Neutrophil (primary cell): ENCODE data around the gene NEIL3.

Experiments
- H3K27ac ChIP-seq: fragments of 200-600 bp; sonication (generic); 2 replicates; pipeline ENCODE4 v1.5.1; 2016; ENCODE audit warnings: mild to moderate bottlenecking, moderate library complexity
- H3K27me3 ChIP-seq: fragments of 200-600 bp; sonication (generic); 2 replicates; pipeline ENCODE4 v1.6.0; 2016; ENCODE audit warnings: mild to moderate bottlenecking
- H3K36me3 ChIP-seq: fragments of 200-600 bp; sonication (generic); 2 replicates; pipeline ENCODE4 v1.5.1; 2017
- H3K4me1 ChIP-seq, 2 experiments: fragments of 200-600 bp in 1 of 2; sonication (generic) in 1 of 2; 1 replicate in 1 of 2; 2 replicates in 1 of 2; pipeline versions ENCODE4 v1.5.1 to v1.6.1; 2013 to 2016; ENCODE audit warnings: low read depth in 1 of 2, low read length in 1 of 2, mild to moderate bottlenecking in 1 of 2, moderate library complexity in 1 of 2; ENCODE audit not compliant: control insufficient read depth in 1 of 2, insufficient read depth in 1 of 2
- H3K4me3 ChIP-seq, 2 experiments: fragments of 200-600 bp in 1 of 2; sonication (generic) in 1 of 2; 1 replicate in 1 of 2; 2 replicates in 1 of 2; pipeline ENCODE4 v1.5.1; 2013 to 2016; ENCODE audit warnings: low read depth in 1 of 2, low read length in 1 of 2, mild to moderate bottlenecking in 1 of 2, moderate library complexity in 1 of 2
- H3K9me3 ChIP-seq: fragments of 200-600 bp; sonication (generic); 2 replicates; pipeline ENCODE4 v1.5.1; 2016
- TF ChIP-seq, protein P1 (sequence below): fragments of 200-600 bp; sonication (generic); IDR thresholded peaks from 2 replicates; pipeline ENCODE4 v1.5.1; 2016; ENCODE audit warnings: antibody characterized with exemption

The NEIL3 gene

DNA sequence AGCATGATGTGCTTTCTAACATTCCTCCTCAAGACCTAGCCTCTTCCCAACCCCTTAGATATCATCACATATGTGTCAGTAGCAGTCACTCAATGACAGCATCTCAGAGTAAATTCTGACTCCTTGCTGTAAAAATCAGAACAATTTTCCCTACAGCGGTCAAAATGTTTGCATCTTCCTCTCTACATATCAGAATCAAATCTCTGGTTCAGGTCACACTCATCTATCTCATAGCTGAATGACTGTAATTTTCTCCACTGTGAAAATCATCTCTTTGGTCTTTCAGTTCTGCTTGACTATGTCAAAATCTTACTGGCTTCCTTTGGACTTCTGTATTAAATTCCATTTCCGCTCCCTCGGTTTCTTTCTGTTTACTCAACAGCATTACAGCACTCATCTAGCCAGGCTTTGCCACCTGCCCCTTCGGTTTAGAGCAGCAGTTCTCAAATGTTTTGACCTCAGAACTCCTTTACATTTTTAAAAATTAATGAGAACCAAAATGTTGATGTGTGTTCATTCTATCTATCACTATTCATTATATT lies 75.3 kb downstream of the NEIL3 start:
- no peaks in the 10 kb centered on the region for H3K36me3 ChIP-seq
- no peaks in the 10 kb centered on the region for H3K27me3 ChIP-seq
- H3K9me3 ChIP-seq, result no peaks in the 10 kb centered on the region
- TF ChIP-seq, protein P1, sequence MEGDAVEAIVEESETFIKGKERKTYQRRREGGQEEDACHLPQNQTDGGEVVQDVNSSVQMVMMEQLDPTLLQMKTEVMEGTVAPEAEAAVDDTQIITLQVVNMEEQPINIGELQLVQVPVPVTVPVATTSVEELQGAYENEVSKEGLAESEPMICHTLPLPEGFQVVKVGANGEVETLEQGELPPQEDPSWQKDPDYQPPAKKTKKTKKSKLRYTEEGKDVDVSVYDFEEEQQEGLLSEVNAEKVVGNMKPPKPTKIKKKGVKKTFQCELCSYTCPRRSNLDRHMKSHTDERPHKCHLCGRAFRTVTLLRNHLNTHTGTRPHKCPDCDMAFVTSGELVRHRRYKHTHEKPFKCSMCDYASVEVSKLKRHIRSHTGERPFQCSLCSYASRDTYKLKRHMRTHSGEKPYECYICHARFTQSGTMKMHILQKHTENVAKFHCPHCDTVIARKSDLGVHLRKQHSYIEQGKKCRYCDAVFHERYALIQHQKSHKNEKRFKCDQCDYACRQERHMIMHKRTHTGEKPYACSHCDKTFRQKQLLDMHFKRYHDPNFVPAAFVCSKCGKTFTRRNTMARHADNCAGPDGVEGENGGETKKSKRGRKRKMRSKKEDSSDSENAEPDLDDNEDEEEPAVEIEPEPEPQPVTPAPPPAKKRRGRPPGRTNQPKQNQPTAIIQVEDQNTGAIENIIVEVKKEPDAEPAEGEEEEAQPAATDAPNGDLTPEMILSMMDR, result no peak
- H3K27ac ChIP-seq, result no peak overlapping the region
- no peak overlapping the region for H3K4me3 ChIP-seq
- no peaks in the 10 kb centered on the region for H3K4me1 ChIP-seq

GRCh38 chr4:177385576-177386277 lies 76.1 kb downstream of the NEIL3 start:
- H3K4me3 ChIP-seq, result no peak overlapping the region

GRCh38 chr4:177386278-177386815 lies 76.7 kb downstream of the NEIL3 start:
- Histone ChIP-seq H3K36me3 (no peaks in the 10 kb centered on the region), H3K27me3 (no peaks in the 10 kb centered on the region), H3K4me3 (no peak overlapping the region), H3K9me3 (no peaks in the 10 kb centered on the region), H3K27ac (no peak overlapping the region), H3K4me1 (no peaks in the 10 kb centered on the region)
- TF ChIP-seq, protein P1, result no peak

More at GRCh38 chr4:177385576-177386277, 76.1 kb downstream of the NEIL3 start:
- no peak overlapping the region for H3K27ac ChIP-seq
- H3K9me3 ChIP-seq, result no peaks in the 10 kb centered on the region
- H3K36me3 ChIP-seq, result no peaks in the 10 kb centered on the region
- TF ChIP-seq, protein P1, result no peak
- H3K4me1 ChIP-seq, result no peaks in the 10 kb centered on the region
- no peaks in the 10 kb centered on the region for H3K27me3 ChIP-seq

DNA sequence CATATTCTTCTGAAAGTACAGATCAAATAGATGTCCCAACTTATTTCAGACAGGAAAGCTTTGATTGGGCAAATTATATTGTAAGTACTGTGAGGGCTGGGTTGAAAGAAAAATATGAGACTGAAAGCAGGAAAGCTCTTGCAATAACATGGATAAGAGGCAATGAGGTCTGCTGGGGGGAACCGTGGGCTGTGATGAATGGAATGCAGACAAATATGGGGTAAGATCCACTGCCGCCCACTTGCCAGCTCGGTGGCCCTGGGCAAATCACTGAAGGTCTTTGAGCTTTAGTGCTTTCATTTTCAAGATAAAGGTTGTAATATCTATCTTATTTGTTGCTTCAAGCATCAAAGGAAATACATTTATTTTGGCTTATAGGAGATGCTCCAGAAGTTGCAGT lies 81.6 kb downstream of the NEIL3 start:
- H3K27ac ChIP-seq, result no peak overlapping the region

GRCh38 chr4:177391953-177392352 lies 82.3 kb downstream of the NEIL3 start:
- Histone ChIP-seq H3K4me1 (no peaks in the 10 kb centered on the region), H3K4me3 (no peak overlapping the region), H3K27me3 (no peaks in the 10 kb centered on the region), H3K27ac (no peak overlapping the region), H3K9me3 (no peaks in the 10 kb centered on the region), H3K36me3 (no peaks in the 10 kb centered on the region)
- TF ChIP-seq, protein P1, result no peak

More for the DNA sequence above, 81.6 kb downstream of the NEIL3 start:
- H3K27me3 ChIP-seq, result no peaks in the 10 kb centered on the region
- no peaks in the 10 kb centered on the region for H3K9me3 ChIP-seq
- no peaks in the 10 kb centered on the region for H3K4me1 ChIP-seq
- TF ChIP-seq, protein P1, result no peak
- no peak overlapping the region for H3K4me3 ChIP-seq
- H3K36me3 ChIP-seq, result no peaks in the 10 kb centered on the region
